ENCODE data around the gene GCN1. TPM values are rescaled to one million over a fixed set of nuclear protein-coding genes. Genes with fewer than 3 reads are reported as not detected.
A peak's percentile ranks its signal among the peaks of the same experiment; 100 is the strongest.

GCN1 gene
- total and polyA plus RNA-seq, 10 of the 15 experiments (the other 5 are each of a cell fraction or from before 2014, with no cell fraction given), result 10.8 to 150 (median 58.3) TPM

- Histone ChIP-seq H3K4me2 (ENCODE audit: control insufficient read depth, insufficient read depth) (no peak overlapping the region), H3K27ac (ENCODE audit: control insufficient read depth, insufficient read depth) (no peak overlapping the region), H2AFZ (ENCODE audit: control insufficient read depth, low read depth, low read length) (no peak overlapping the region), H3K9me3 (replicated peaks; ENCODE audit: control insufficient read depth, insufficient read depth, low read length) (no peaks in the 10 kb centered on the region), H3K27me3 (replicated peaks in 1 of 2; ENCODE audit: control insufficient read depth in 2 of 2, insufficient read depth in 2 of 2, low read length in 1 of 2) (no peaks in the 10 kb centered on the region), H3K36me3 (ENCODE audit: control insufficient read depth in 2 of 2, insufficient read depth in 2 of 2, low read length in 1 of 2) (peaks cover 7 to 19% of the 10 kb centered on the region in 2 experiments; a peak in 3 of 4 replicates), H3K4me1 (ENCODE audit: control insufficient read depth, insufficient read depth, low read length) (peaks cover 35% of the 10 kb centered on the region), H3K9ac (ENCODE audit: control insufficient read depth, insufficient read depth, low read length) (no peak overlapping the region), H4K20me1 (ENCODE audit: control insufficient read depth, insufficient read depth) (no peaks in the 10 kb centered on the region), H3K4me3 (no peak overlapping the region), H3K79me2 (ENCODE audit: control insufficient read depth, insufficient read depth, low read length) (peaks cover 9% of the 10 kb centered on the region)
- RAD21 ChIA-PET (ENCODE audit: unreplicated experiment), result no interaction called here
- TF ChIP-seq SREBF2 (IDR thresholded peaks at IDR 0.05; ENCODE audit: low read length) (no peak), ESRRA (IDR thresholded peaks at IDR 0.05; ENCODE audit: low read length) (no peak)
- DNase-seq (ENCODE audit: low read depth, low spot score) (no peak), FAIRE-seq (no peak), ATAC-seq (no peak)
- SMC1A ChIA-PET (ENCODE audit: uncharacterized antibody, unreplicated experiment), result interaction anchor here (1.0 to 1.5 kb wide), 2 partner anchors 10 to 14 kb away, joined by 3 to 4 read pairs; no protein-coding TSS in a partner anchor
- in situ Hi-C loops (cut with MboI) (no loop called here), intact Hi-C loops (cut with micrococcal nuclease; ENCODE audit: unreplicated experiment) (no loop called here)
- 100% methylated on average over 4 of the region's 4 CpGs for WGBS (ENCODE audit: insufficient coverage, insufficient replicate concordance, low lambda C conversion rate, missing lambda C conversion rate)
- CTCF ChIA-PET, result interaction anchor here (1.8 kb wide), 1 partner anchor 177 kb away, joined by 4 read pairs; the partner anchor contains the start of gene SIRT4
- BruUV-seq (replicated peaks), result no TSS peak
- POLR2A ChIA-PET, result interaction anchor here (0.7 to 2.2 kb wide), 4 partner anchors 8 to 43 kb away, joined by 3 to 7 read pairs (median 4); partner anchors contain the start of gene RAB35
These were observed 69.5 kb downstream of the GCN1 start for GRCh38 chr12:120125029-120125428.

GRCh38 chr12:120121766-120122293 lies 72.7 kb downstream of the GCN1 start:
- H3K4me3 ChIP-seq, result 0 out of 2 replicates have a peak overlapping the region, but pooled peaks have one; percentile 44
- peaks cover 30% of the 10 kb centered on the region for H3K79me2 ChIP-seq (ENCODE audit: control insufficient read depth, insufficient read depth, low read length)
- in situ Hi-C loops (cut with MboI), result no loop called here
- H4K20me1 ChIP-seq (ENCODE audit: control insufficient read depth, insufficient read depth), result no peaks in the 10 kb centered on the region
- H3K27me3 ChIP-seq (replicated peaks in 1 of 2; ENCODE audit: control insufficient read depth in 2 of 2, insufficient read depth in 2 of 2, low read length in 1 of 2), result no peaks in the 10 kb centered on the region
- H3K36me3 ChIP-seq (ENCODE audit: control insufficient read depth in 2 of 2, insufficient read depth in 2 of 2, low read length in 1 of 2), result peaks cover 0 to 5% of the 10 kb centered on the region in 2 experiments; a peak in 2 of 4 replicates
- ATAC-seq, result peak; percentile 57
- ChIA-PET CTCF (interaction anchor here (0.7 to 6.4 kb wide), 5 partner anchors 11 to 106 kb away, joined by 5 to 61 read pairs (median 25); partner anchors contain the start of gene RPLP0), POLR2A (interaction anchor here (0.6 to 10.4 kb wide), 8 partner anchors 10 to 1544 kb away, joined by 3 to 141 read pairs (median 6); no protein-coding TSS in a partner anchor), RAD21 (ENCODE audit: unreplicated experiment) (interaction anchor here (0.6 to 9.6 kb wide), 11 partner anchors 10 to 453 kb away, joined by 3 to 118 read pairs (median 5); no protein-coding TSS in a partner anchor), SMC1A (ENCODE audit: uncharacterized antibody, unreplicated experiment) (interaction anchor here (0.8 to 9.8 kb wide), 7 partner anchors 11 to 80 kb away, joined by 3 to 142 read pairs (median 12); partner anchors contain the start of gene RPLP0)
- H3K9me3 ChIP-seq (replicated peaks; ENCODE audit: control insufficient read depth, insufficient read depth, low read length), result no peaks in the 10 kb centered on the region
- H3K9ac ChIP-seq (ENCODE audit: control insufficient read depth, insufficient read depth, low read length), result peak overlapping the region; percentile 69; the same call in 1 of the 2 replicates
- peaks cover 49% of the 10 kb centered on the region for H3K4me1 ChIP-seq (ENCODE audit: control insufficient read depth, insufficient read depth, low read length)
- peak overlapping the region; percentile 94 for H3K4me2 ChIP-seq (ENCODE audit: control insufficient read depth, insufficient read depth)
- peak overlapping the region; percentile 97 for H3K27ac ChIP-seq (ENCODE audit: control insufficient read depth, insufficient read depth)
- peak overlapping the region; percentile 3; the same call in 1 of the 2 replicates for H2AFZ ChIP-seq (ENCODE audit: control insufficient read depth, low read depth, low read length)
- DNase-seq (ENCODE audit: low read depth, low spot score), result peak; percentile 88
- 1% methylated on average over 4 of the region's 4 CpGs for WGBS (ENCODE audit: insufficient coverage, insufficient replicate concordance, low lambda C conversion rate, missing lambda C conversion rate)
- peak; percentile 89 for FAIRE-seq
- no TSS peak for BruUV-seq (replicated peaks)
- intact Hi-C loops (cut with micrococcal nuclease; ENCODE audit: unreplicated experiment), result loop anchor here (5.0 kb wide), 1 partner anchor 45 kb away; no protein-coding TSS in a partner anchor
- TF ChIP-seq ASH2L (IDR thresholded peaks at IDR 0.05; ENCODE audit: borderline replicate concordance, low read depth) (0 out of 2 replicates have a peak, but pooled peaks have one; percentile 70), ZZZ3 (IDR thresholded peaks at IDR 0.05; ENCODE audit: control insufficient read depth, insufficient read length, low read depth) (no peak), BCL3 (IDR thresholded peaks at IDR 0.05; ENCODE audit: borderline replicate concordance, insufficient read depth, low read depth, low read length, poor library complexity, severe bottlenecking) (peak; percentile 47), IKZF1 (conservative IDR thresholded peaks at IDR 0.05) (peak; percentile 52; the same call in 1 of the 2 replicates), SP1 (IDR thresholded peaks at IDR 0.05; ENCODE audit: low read depth, low read length) (no peak), PAX8 (IDR thresholded peaks at IDR 0.05) (no peak), CBFB (IDR thresholded peaks at IDR 0.05; ENCODE audit: low read depth) (no peak), NRF1 (conservative IDR thresholded peaks at IDR 0.05; ENCODE audit: low read depth, low read length) (no peak), FOS (IDR thresholded peaks at IDR 0.05; ENCODE audit: borderline replicate concordance, extremely low read depth, insufficient read length) (no peak), BCLAF1 (IDR thresholded peaks at IDR 0.05) (no peak)
